Adrenal gland (tissue), 5 donors: ENCODE results near the gene MYO7A.

Experiments
- CTCF ChIP-seq, 6 experiments: fragments of 450-650 bp in 4 of 6; fragments of 200-600 bp in 2 of 6; sonication (generic) in 1 of 6; IDR thresholded peaks; 1 replicate in 5 of 6; 2 replicates in 1 of 6; pipeline versions ENCODE4 v1.5.1 to v1.8.0; 2016 to 2021; ENCODE audit warnings: antibody characterized with exemption in 6 of 6, mild to moderate bottlenecking in 2 of 6, moderate library complexity in 1 of 6
- POLR2A ChIP-seq, 2 donors: fragments of 450-650 bp; IDR thresholded peaks; one replicate each; pipeline ENCODE4 v1.6.1; 2017; ENCODE audit warnings: antibody characterized with exemption in 2 of 2, mild to moderate bottlenecking in 2 of 2, moderate library complexity in 1 of 2
- donor health status: DM: no; HTN: no; CAD: no.

DNA sequence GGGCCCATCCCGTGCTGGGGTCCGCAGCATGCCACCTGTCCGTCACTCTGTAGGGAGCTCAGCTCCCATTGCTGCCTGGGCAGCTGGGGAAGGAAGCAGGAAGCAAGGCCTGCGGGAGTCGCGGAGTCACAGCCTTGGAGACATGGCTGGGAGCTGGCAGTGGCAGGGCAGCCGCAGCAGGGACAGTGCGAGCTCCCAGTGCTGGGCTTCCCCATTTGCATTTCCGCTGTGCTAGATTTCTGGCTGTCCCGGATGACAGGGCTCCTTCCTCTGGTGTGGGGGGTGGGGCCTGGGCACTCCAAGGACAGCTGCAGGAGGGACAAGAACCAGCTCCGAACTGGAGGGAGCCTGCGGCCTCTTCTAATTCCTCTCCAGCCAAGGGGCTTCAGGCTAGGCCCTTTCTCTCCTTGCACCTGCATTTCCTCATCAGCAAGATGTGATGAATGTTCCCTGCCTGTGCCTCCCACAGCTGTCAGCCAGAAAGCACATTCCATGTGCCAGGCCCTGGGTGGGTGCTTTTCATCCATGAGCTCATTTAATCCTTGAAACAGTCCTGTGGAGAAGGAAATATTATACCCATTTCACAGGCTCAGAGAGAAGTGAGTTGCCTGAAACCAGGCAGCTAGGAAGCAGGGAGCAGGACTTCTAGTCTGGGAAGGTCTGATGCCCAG is 48.0 kb downstream of the MYO7A start:
- TF ChIP-seq CTCF (IDR thresholded peaks at IDR 0.05) (no peak), POLR2A (IDR thresholded peaks at IDR 0.05) (peak in 1 of 2 donors; percentile 58)
